ENCODE data around the gene PXDC1. TPM values are rescaled to one million over a fixed set of nuclear protein-coding genes. Genes with fewer than 3 reads are reported as not detected.
A peak's percentile ranks its signal among the peaks of the same experiment; 100 is the strongest.
"Not testable (repeated sequence)": the region's sequence is repeated elsewhere in the genome, so short reads cannot be mapped to it uniquely, and the experiment has no call there.

PXDC1 gene
- total RNA-seq, 6 experiments from 2014 or later = 63.1 to 97.5 (median 72.8) TPM

DNA sequence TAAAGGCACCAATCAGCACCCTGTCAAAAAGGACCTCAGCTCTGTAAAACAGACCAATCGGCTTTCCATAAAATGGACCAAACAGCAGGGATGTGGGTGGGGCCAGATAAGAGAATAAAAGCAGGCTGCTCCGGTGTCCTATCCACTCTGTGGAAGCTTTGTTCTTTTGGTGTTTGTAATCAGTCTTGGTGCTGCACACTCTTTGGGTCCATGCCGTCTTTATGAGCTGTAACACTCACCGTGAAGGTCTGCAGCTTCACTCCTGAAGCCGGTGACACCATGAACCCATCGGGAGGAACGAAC, 7.3 kb upstream of the PXDC1 start:
- Mint-ChIP-seq H3K27me3 (ENCODE audit: insufficient read depth) (no peaks in the 10 kb centered on the region; the same call in 1 of the 2 replicates), H3K36me3 (ENCODE audit: low read depth) (no peaks in the 10 kb centered on the region), H3K4me3 (peak overlapping the region; percentile 47), H3K27ac (peak overlapping the region; percentile 78), H3K4me1 (ENCODE audit: low read depth) (peaks cover 39% of the 10 kb centered on the region), H3K9me3 (no peaks in the 10 kb centered on the region)
- TF ChIP-seq, protein P1, sequence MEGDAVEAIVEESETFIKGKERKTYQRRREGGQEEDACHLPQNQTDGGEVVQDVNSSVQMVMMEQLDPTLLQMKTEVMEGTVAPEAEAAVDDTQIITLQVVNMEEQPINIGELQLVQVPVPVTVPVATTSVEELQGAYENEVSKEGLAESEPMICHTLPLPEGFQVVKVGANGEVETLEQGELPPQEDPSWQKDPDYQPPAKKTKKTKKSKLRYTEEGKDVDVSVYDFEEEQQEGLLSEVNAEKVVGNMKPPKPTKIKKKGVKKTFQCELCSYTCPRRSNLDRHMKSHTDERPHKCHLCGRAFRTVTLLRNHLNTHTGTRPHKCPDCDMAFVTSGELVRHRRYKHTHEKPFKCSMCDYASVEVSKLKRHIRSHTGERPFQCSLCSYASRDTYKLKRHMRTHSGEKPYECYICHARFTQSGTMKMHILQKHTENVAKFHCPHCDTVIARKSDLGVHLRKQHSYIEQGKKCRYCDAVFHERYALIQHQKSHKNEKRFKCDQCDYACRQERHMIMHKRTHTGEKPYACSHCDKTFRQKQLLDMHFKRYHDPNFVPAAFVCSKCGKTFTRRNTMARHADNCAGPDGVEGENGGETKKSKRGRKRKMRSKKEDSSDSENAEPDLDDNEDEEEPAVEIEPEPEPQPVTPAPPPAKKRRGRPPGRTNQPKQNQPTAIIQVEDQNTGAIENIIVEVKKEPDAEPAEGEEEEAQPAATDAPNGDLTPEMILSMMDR (IDR thresholded peaks at IDR 0.05) = no peak
- no peak for DNase-seq

- H3K27me3 Mint-ChIP-seq (ENCODE audit: insufficient read depth); DNase-seq; H3K36me3 Mint-ChIP-seq (ENCODE audit: low read depth); H3K9me3 Mint-ChIP-seq: not testable (repeated sequence)
- Mint-ChIP-seq H3K27ac (peak overlapping the region; percentile 78; the same call in 1 of the 2 replicates), H3K4me3 (peak overlapping the region; percentile 47; the same call in 1 of the 2 replicates), H3K4me1 (ENCODE audit: low read depth) (peaks cover 44% of the 10 kb centered on the region)
Measured at GRCh38 chr6:3757998-3758841, 6.7 kb upstream of the PXDC1 start.

GRCh38 chr6:3757241-3757641, 5.7 kb upstream of the PXDC1 start:
- no peaks in the 10 kb centered on the region for H3K36me3 Mint-ChIP-seq (ENCODE audit: low read depth)
- no peak overlapping the region for H3K4me3 Mint-ChIP-seq
- H3K27ac Mint-ChIP-seq = no peak overlapping the region
- no peaks in the 10 kb centered on the region; the same call in 1 of the 2 replicates for H3K27me3 Mint-ChIP-seq (ENCODE audit: insufficient read depth)
- TF ChIP-seq, protein P1 (IDR thresholded peaks at IDR 0.05) = no peak
- no peak for DNase-seq
- H3K4me1 Mint-ChIP-seq (ENCODE audit: low read depth) = peaks cover 54% of the 10 kb centered on the region
- H3K9me3 Mint-ChIP-seq = no peaks in the 10 kb centered on the region

DNA sequence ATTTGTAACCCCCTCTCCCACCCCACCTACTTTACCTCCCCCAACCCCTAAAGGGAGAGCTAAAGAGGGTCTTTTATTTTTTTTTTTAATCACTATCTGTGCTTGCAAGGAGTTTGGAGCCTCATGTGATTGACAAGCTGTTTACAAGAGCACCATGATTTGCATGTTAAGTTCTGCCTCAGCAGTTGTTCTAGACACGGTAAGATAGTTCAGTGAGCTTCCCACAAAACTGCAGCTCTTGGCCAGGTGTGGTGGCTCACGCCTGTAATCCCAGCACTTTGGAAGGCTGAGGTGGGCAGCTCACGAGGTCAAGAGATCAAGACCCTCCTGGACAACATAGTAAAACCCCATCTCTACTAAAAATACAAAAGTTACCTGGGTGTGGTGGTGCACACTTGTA, 5.0 kb upstream of the PXDC1 start:
- Mint-ChIP-seq H3K27me3 (ENCODE audit: insufficient read depth) (no peaks in the 10 kb centered on the region; the same call in 1 of the 2 replicates), H3K27ac (no peak overlapping the region), H3K36me3 (ENCODE audit: low read depth) (no peaks in the 10 kb centered on the region), H3K9me3 (no peaks in the 10 kb centered on the region), H3K4me3 (no peak overlapping the region), H3K4me1 (ENCODE audit: low read depth) (peaks cover 54% of the 10 kb centered on the region)
- TF ChIP-seq, protein P1 (IDR thresholded peaks at IDR 0.05) = no peak
- no peak for DNase-seq

GRCh38 chr6:3755637-3756545, 4.4 kb upstream of the PXDC1 start:
- Mint-ChIP-seq H3K4me3 (no peak overlapping the region), H3K36me3 (ENCODE audit: low read depth) (no peaks in the 10 kb centered on the region), H3K27me3 (ENCODE audit: insufficient read depth) (no peaks in the 10 kb centered on the region; the same call in 1 of the 2 replicates), H3K9me3 (no peaks in the 10 kb centered on the region), H3K4me1 (ENCODE audit: low read depth) (peaks cover 53% of the 10 kb centered on the region), H3K27ac (no peak overlapping the region)
- TF ChIP-seq, protein P1 (IDR thresholded peaks at IDR 0.05) = no peak
- DNase-seq = no peak
